T-helper 2 cell treated with Interferon-gamma antibody and Interleukin-4, amounts not matched to agents 100 ng/mL and 5 ng/mL, for 36 hours (primary cell): ENCODE results near the gene TMEM92. TPM values are rescaled to one million over a fixed set of nuclear protein-coding genes. Genes with fewer than 3 reads are reported as not detected.
"Not testable (repeated sequence)": the region's sequence is repeated elsewhere in the genome, so short reads cannot be mapped to it uniquely, and the experiment has no call there.

Experiments used
- intact Hi-C: fragments of 100-400 bp; cut with micrococcal nuclease; formaldehyde crosslinking; loops from one replicate; pipeline ENCODE4 v1.15.1; 2023
- total RNA-seq: library from RNA; stranded (reverse); gene quantifications from 2 replicates; pipeline ENCODE4 v1.2.3, GENCODE V29; 2022

TMEM92 gene
- total RNA-seq, 1 donor from 2014 or later = 0.59 TPM

GRCh38 chr17:50275279-50275678 is 1.0 kb downstream of the TMEM92 start:
- intact Hi-C loops = loop anchor here (10.0 kb wide), 1 partner anchor 160 kb away; no protein-coding TSS in a partner anchor

- intact Hi-C loops = loop anchor here (10.0 kb wide), 1 partner anchor 162 kb away; no protein-coding TSS in a partner anchor
These were observed 2.5 kb downstream of the TMEM92 start for GRCh38 chr17:50276588-50277356.

GRCh38 chr17:50277357-50277754 is 3.1 kb downstream of the TMEM92 start:
- intact Hi-C loops = loop anchor here (10.0 kb wide), 1 partner anchor 163 kb away; no protein-coding TSS in a partner anchor

- intact Hi-C loops = loop anchor here (10.0 kb wide), 1 partner anchor 164 kb away; no protein-coding TSS in a partner anchor
These were observed 4.4 kb downstream of the TMEM92 start for GRCh38 chr17:50278526-50279180.

- intact Hi-C loops = loop anchor here (10.0 kb wide), 1 partner anchor 164 kb away; no protein-coding TSS in a partner anchor
These were observed 4.9 kb downstream of the TMEM92 start for GRCh38 chr17:50279181-50279526.

- intact Hi-C loops = loop anchor here (10.0 kb wide), 1 partner anchor 165 kb away; no protein-coding TSS in a partner anchor
These were observed 5.4 kb downstream of the TMEM92 start for GRCh38 chr17:50279639-50280038.

GRCh38 chr17:50280068-50280467 is 5.8 kb downstream of the TMEM92 start:
- intact Hi-C loops = no loop called here

- intact Hi-C loops = no loop called here
These were observed 6.7 kb downstream of the TMEM92 start for GRCh38 chr17:50280801-50281441.

- intact Hi-C loops = no loop called here
These were observed 7.6 kb downstream of the TMEM92 start for GRCh38 chr17:50281739-50282401.

- intact Hi-C loops = no loop called here
These were observed 9.0 kb downstream of the TMEM92 start for GRCh38 chr17:50283246-50283645.

- intact Hi-C loops = no loop called here
These were observed 9.4 kb downstream of the TMEM92 start for GRCh38 chr17:50283714-50284113.

- intact Hi-C loops = no loop called here
These were observed 11.7 kb downstream of the TMEM92 start for GRCh38 chr17:50285941-50286340.

GRCh38 chr17:50287302-50287701 is 13.0 kb downstream of the TMEM92 start:
- intact Hi-C loops = not testable (repeated sequence)

- intact Hi-C loops = no loop called here
These were observed 14.0 kb downstream of the TMEM92 start for GRCh38 chr17:50288306-50288705.

GRCh38 chr17:50289278-50289677 is 15.0 kb downstream of the TMEM92 start:
- intact Hi-C loops = no loop called here

- intact Hi-C loops = no loop called here
These were observed 15.9 kb downstream of the TMEM92 start for GRCh38 chr17:50289991-50290702.

GRCh38 chr17:50290933-50291332 is 16.7 kb downstream of the TMEM92 start:
- intact Hi-C loops = no loop called here

- intact Hi-C loops = no loop called here
These were observed 18.2 kb downstream of the TMEM92 start for GRCh38 chr17:50292465-50292864.

GRCh38 chr17:50295021-50295420 is 20.8 kb downstream of the TMEM92 start:
- intact Hi-C loops = no loop called here

- intact Hi-C loops = loop anchor here (1.0 kb wide), 3 partner anchors 24 to 202 kb away; partner anchors contain the start of gene PDK2
These were observed 23.2 kb downstream of the TMEM92 start for GRCh38 chr17:50297407-50297865.

- intact Hi-C loops = no loop called here
These were observed 23.8 kb downstream of the TMEM92 start for GRCh38 chr17:50298018-50298417.
